Adrenal gland (tissue), 12 donors: ENCODE data around the gene JAZF1. TPM values are rescaled to one million over a fixed set of nuclear protein-coding genes. Genes with fewer than 3 reads are reported as not detected.

Experiments
- DNase-seq, 7 donors: peaks; one replicate each; pipeline ENCODE4 v3.0.0-alpha.2; 2019 to 2020
- H3K27ac ChIP-seq, 5 donors: fragments of 200-600 bp; sonication (generic) in 4 of 5; 1 replicate in 3 of 5; 2 replicates in 2 of 5; pipeline versions ENCODE4 v1.5.1 to v1.8.0; 2016 to 2020; ENCODE audit warnings: mild to moderate bottlenecking in 1 of 5
- H3K27me3 ChIP-seq: fragments of 200-600 bp; 2 replicates; pipeline ENCODE4 v1.8.0; 2021
- H3K36me3 ChIP-seq, 2 donors: fragments of 200-600 bp; replicated peaks in 1 of 2; 1 replicate in 1 of 2; 2 replicates in 1 of 2; pipeline versions ENCODE4 v1.5.1 to v1.8.0; 2018 to 2022
- H3K4me1 ChIP-seq, 2 donors: fragments of 200-600 bp; replicated peaks in 1 of 2; 1 replicate in 1 of 2; 2 replicates in 1 of 2; pipeline versions ENCODE4 v1.5.1 to v1.8.0; 2018 to 2021
- H3K4me3 ChIP-seq, 4 donors: fragments of 200-600 bp; sonication (generic) in 3 of 4; one replicate each; pipeline ENCODE4 v1.5.1; 2016 to 2018
- H3K9me3 ChIP-seq, 3 donors: fragments of 200-600 bp; sonication (generic) in 1 of 3; replicated peaks in 1 of 3; 1 replicate in 2 of 3; 2 replicates in 1 of 3; pipeline versions ENCODE4 v1.5.1 to v1.8.0; 2016 to 2021
- CTCF ChIP-seq, 6 experiments: fragments of 450-650 bp in 4 of 6; fragments of 200-600 bp in 2 of 6; sonication (generic) in 1 of 6; IDR thresholded peaks; 1 replicate in 5 of 6; 2 replicates in 1 of 6; pipeline versions ENCODE4 v1.5.1 to v1.8.0; 2016 to 2021; ENCODE audit warnings: antibody characterized with exemption in 6 of 6, mild to moderate bottlenecking in 2 of 6, moderate library complexity in 1 of 6
- POLR2A ChIP-seq, 2 donors: fragments of 450-650 bp; IDR thresholded peaks; one replicate each; pipeline ENCODE4 v1.6.1; 2017; ENCODE audit warnings: antibody characterized with exemption in 2 of 2, mild to moderate bottlenecking in 2 of 2, moderate library complexity in 1 of 2
- WGBS, 4 donors: extraction: QIAGEN DNeasy Blood & Tissue Kit in 2 of 4; methylation state at CpG; one replicate each; pipeline versions ENCODE4 v1.1.5 to v1.1.7; 2013 to 2017; 5-methylcytosine and 5-hydroxymethylcytosine counted together
- intact Hi-C, 2 donors: fragments of 100-400 bp; cut with DNase I; formaldehyde crosslinking; loops; one replicate each; pipeline versions ENCODE4 v1.14.1 to v1.15.0; 2022 to 2023
- polyA plus RNA-seq, 3 donors: library from polyadenylated mRNA; stranded (reverse); fragments of 200-250 nt in 2 of 3; fragments of 350-450 nt in 1 of 3; fragmentation: Illumina TruSeq in 1 of 3; extraction: RNeasy Lipid Tissue Mini Kit (QIAGEN cat#74804) in 1 of 3; gene quantifications; one replicate each; pipeline ENCODE4 v1.2.3, GENCODE V29; 2013 to 2014
- total RNA-seq, 9 donors: library from RNA; depleted of rRNA in 4 of 9; stranded (reverse); fragments of >200 nt in 4 of 9; fragments of 120-200 nt in 1 of 9; fragmentation: NEBNext Ultra II Directional in 1 of 9; extraction: Animal tissue kit (Norgen Biotek cat#: 25700) in 1 of 9; gene quantifications; one replicate each; pipeline versions ENCODE4 v1.1.0 to v1.2.4, GENCODE V29; 2013 to 2023
- donor health status: healthy with polysubstance abuse.
- donor health status: Bipolar disorder and iron deficiency.
- donor health status: DM: yes; HTN: yes; CAD: no.
- donor health status: DM: no; HTN: no; CAD: no.
- donor health status: DM: no; HTN: no; CAD: no.
- donor health status: DM: yes; HTN: yes; CAD: no.

Gene JAZF1
- total and polyA plus RNA-seq, 12 donors = 18.5 to 192 (median 96.3) TPM

- no peaks in the 10 kb centered on the region for H3K27me3 ChIP-seq
- whole genome bisulfite sequencing, 4 donors = 91 to 93% (median 92%) methylated on average over 6 of the region's 6 CpGs
- H3K36me3 ChIP-seq = no peaks in the 10 kb centered on the region
- intact Hi-C loops = no loop called here
- DNase-seq = no peak
- no peak overlapping the region for H3K4me3 ChIP-seq
- no peak for TF ChIP-seq CTCF (IDR thresholded peaks at IDR 0.05)
- no peak overlapping the region for H3K27ac ChIP-seq
- H3K4me1 ChIP-seq = peaks cover 4 to 16% of the 10 kb centered on the region in 2 donors
- no peaks in the 10 kb centered on the region for H3K9me3 ChIP-seq
Observed at GRCh38 chr7:28088901-28089714, 91.5 kb downstream of the JAZF1 start.

- H3K9me3 ChIP-seq = no peaks in the 10 kb centered on the region
- TF ChIP-seq POLR2A (IDR thresholded peaks at IDR 0.05) (no peak), CTCF (IDR thresholded peaks at IDR 0.05) (no peak)
- intact Hi-C loops = no loop called here
- WGBS, 4 donors = 74 to 80% (median 79%) methylated on average over 4 of the region's 4 CpGs
- H3K27ac ChIP-seq = no peak overlapping the region
- no peak for DNase-seq
- H3K4me3 ChIP-seq = no peak overlapping the region
- no peaks in the 10 kb centered on the region for H3K36me3 ChIP-seq
- peaks cover 14 to 27% of the 10 kb centered on the region in 2 donors for H3K4me1 ChIP-seq
- H3K27me3 ChIP-seq = no peaks in the 10 kb centered on the region
Observed at GRCh38 chr7:28088032-28088431, 92.6 kb downstream of the JAZF1 start.

GRCh38 chr7:28086198-28086597 is 94.4 kb downstream of the JAZF1 start:
- no peak for TF ChIP-seq POLR2A (IDR thresholded peaks at IDR 0.05)
- TF ChIP-seq CTCF (IDR thresholded peaks at IDR 0.05) = no peak
- peaks cover 14 to 31% of the 10 kb centered on the region in 2 donors for H3K4me1 ChIP-seq

GRCh38 chr7:28083998-28084985 is 96.3 kb downstream of the JAZF1 start:
- TF ChIP-seq CTCF (IDR thresholded peaks at IDR 0.05) (peak in 1 of 6 experiments; percentile 5), POLR2A (IDR thresholded peaks at IDR 0.05) (no peak)
- H3K36me3 ChIP-seq = no peaks in the 10 kb centered on the region
- no peak for DNase-seq
- peak overlapping the region; percentile 22 to 70 (median 29) for H3K27ac ChIP-seq
- intact Hi-C loops = no loop called here
- H3K9me3 ChIP-seq = no peaks in the 10 kb centered on the region
- H3K27me3 ChIP-seq = no peaks in the 10 kb centered on the region
- peaks cover 14 to 39% of the 10 kb centered on the region in 2 donors for H3K4me1 ChIP-seq
- WGBS, 4 donors = 72 to 79% (median 76%) methylated on average over 5 to 6 of the region's 6 CpGs
- no peak overlapping the region for H3K4me3 ChIP-seq

More at GRCh38 chr7:28086198-28086597, 94.4 kb downstream of the JAZF1 start:
- Histone ChIP-seq H3K9me3 (no peaks in the 10 kb centered on the region), H3K27me3 (no peaks in the 10 kb centered on the region), H3K27ac (no peak overlapping the region), H3K4me3 (no peak overlapping the region), H3K36me3 (no peaks in the 10 kb centered on the region)
- WGBS, 4 donors = 70 to 85% (median 81%) methylated on average over 2 of the region's 2 CpGs
- intact Hi-C loops = no loop called here
- no peak for DNase-seq
